A204.1 (cell line): ENCODE data around the gene KAZALD1.

Experiments
- FAIRE-seq: peaks from 2 replicates; lab custom pipeline; 2012; peaks lifted over from hg19 to GRCh38; lab: Jason Lieb, UNC

The KAZALD1 gene

GRCh38 chr10:101096378-101096777 lies 34.6 kb downstream of the KAZALD1 start:
- FAIRE-seq = no peak

DNA sequence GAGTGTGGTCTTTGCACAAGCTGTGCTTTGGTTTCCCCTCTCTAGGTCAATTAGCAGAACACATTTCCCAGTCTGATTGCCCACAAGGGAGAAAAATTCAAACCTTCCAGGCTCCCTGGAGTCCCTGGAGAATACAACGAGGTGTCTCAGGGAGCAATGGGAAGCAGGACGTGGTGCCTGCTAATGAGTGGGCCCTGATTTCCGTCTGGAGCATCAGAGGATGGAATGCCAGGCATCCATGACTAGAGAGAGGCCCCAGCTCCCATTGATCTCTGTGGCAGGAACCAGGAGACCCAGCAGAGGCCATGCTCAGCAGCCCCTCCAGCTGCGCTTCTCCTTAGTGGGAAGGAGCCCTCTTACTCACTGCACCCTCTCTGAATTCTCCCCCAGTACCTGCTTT lies 36.1 kb downstream of the KAZALD1 start:
- FAIRE-seq = no peak

- FAIRE-seq = no peak
Measured at GRCh38 chr10:101099901-101100300, 38.1 kb downstream of the KAZALD1 start.

DNA sequence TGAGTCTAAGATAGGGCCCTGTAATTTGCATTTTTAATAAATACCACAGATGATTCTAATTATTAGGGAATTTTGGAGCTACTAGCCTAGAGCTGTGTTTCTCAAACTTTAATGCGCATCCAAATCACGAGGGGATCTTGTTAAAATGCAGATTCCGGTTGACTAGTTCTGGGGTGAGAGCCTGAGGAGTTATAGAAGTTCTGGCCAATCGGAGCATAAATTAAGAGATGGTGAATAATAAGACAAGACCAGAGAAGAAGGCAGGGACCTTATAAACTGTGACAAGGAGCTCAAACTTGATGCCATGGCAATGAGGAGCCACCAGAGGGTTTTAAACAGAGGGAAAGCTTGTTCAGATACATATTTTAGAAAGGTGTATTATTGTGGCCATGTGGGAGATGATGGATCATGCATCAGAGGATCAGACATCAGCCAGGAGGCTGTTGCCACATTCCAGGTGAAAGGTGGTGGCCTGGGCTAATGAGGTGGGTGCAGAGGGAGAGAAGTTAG lies 39.6 kb downstream of the KAZALD1 start:
- no peak for FAIRE-seq

DNA sequence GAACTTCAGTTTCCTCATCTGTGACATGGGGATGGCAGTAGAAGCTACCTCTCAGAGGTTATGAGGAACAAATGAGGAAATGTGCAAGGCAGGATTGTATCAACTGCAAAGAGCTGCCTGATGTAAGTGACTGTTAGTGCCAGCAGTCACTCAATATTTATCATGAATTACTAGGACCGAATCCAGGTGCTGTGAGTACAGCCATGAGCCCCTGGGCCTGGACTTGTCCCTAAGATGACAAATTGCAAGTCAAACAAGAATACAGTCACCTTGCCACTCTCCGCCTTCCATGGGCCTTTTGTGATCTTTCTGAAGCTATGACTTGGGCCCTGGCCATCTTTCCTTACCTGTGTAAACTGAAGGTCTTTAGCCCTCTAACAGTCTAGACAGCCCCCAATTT lies 41.6 kb downstream of the KAZALD1 start:
- FAIRE-seq = no peak

GRCh38 chr10:101106351-101106750 lies 44.6 kb downstream of the KAZALD1 start:
- no peak for FAIRE-seq

GRCh38 chr10:101107771-101108170 lies 46.0 kb downstream of the KAZALD1 start:
- no peak for FAIRE-seq

DNA sequence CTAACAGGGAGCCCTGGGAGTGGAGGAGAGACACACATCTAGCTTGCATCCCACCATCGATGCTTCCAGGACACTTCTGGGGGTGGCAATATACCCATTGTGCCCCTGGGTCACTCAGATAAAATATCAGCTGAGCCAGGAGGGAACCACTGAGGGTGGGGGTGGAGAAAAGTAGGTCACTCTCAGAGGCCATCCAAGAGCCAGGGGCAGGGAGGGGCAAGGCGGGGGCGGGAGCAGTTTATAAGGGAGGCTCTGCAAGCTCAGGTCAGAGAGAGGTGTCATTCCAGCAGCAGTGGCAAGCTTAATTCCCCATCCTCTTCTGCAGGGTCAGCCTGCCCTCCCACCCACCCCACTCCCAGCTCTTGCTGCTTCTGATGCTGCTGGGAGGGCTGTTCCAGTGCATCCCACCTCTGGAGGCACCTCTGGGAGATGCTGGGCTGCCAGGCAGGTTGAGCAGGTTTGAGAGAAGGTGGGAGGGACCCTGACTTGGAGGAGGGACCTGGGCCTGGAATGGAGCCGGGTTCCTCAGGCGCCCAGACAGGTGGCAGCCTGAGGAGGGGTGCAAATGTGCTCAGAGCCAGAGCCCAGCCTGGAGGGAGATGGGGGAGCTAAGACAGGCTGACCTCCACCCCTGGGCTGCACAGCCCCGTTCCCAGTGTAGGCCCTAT lies 49.2 kb downstream of the KAZALD1 start:
- no peak for FAIRE-seq

DNA sequence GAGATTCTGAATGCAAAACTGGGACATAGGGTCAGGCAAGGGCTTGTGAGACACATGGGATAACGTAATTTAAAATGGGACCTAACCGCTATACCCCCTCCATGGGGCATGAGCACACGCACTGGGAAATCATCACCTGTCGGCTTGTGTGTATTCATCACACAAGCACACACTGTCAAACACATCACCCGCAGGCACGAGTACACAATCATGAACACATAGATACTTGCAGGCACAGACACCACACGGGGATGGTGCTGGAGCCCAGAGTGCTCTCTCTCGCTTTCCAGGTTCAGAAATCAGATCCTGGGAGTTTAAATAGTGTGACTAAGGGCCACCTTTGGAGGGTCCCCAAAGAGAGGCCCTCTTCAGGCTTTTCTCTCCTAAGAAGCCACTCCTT lies 49.8 kb downstream of the KAZALD1 start:
- no peak for FAIRE-seq

DNA sequence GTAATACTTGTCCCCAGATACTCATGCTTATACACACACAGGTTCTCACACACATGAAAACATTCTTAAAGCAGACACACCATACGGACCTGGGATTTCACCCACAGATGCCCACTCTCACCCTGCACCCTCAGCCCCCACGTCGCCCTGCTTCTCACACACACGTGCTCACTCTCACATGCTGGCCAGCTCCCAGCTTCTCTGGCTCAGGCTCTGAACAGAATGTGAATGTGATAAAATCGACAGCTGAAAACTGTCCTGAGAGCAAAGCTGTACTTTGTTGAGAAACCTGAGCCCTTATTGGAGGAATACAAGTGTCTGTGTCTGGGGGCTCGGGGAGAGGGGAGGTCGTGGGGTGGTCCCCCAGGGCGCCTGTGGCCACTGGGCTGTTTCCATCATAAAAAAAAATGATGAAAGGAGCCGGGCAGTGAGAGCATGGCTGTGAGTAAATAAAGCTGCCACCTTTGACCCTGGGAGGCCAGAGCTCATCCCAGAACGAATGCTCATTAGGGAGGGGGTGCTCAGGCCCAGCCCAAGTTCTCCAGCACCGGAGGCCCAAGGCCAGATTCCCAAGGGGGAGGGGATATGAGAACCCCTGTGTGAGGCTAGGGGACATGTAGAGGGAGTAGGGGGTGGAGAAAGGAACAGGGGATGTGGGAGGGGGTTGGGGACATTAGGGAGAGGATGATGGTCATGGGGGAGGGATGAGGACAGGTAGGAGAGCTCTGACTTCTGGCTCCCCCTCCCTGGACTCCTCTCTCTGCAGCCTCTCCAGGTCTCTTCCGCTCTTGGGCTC lies 51.2 kb downstream of the KAZALD1 start:
- no peak for FAIRE-seq

DNA sequence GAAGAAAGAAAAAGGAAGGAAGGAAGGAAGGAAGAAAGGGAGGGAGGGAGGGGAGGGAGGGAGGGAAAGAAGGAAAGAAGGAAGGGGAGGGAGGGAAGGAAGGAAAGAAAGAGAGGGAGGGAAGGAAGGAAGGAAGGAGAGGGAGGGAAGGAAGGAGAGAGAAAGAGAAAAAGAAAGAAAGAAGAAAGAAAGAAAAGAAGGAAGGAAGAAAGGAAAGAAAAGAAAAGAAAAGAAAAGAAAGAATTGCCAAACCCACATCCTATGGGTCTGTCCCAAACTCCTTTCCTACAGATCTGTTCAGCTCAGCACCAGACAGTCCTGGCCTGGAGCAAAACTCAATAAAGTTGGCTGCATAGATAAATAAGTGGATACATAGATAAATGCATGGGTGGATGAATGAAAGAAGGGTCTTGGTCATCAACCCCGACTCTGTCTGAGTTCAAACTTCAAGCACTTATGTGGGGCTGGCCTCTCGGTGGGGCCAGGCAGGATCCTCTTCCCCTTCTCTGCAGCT lies 52.2 kb downstream of the KAZALD1 start:
- FAIRE-seq = no peak

- no peak for FAIRE-seq
Measured at GRCh38 chr10:101114646-101115045, 52.9 kb downstream of the KAZALD1 start.
